HepG2 (cell line): ENCODE data around the gene VEGFA. TPM values are rescaled to one million over a fixed set of nuclear protein-coding genes. Genes with fewer than 3 reads are reported as not detected.

Experiments
- ATRX ChIP-seq: sonication (generic); formaldehyde crosslinking; IDR thresholded peaks from 2 replicates; pipeline ENCODE4 v1.4.0; 2020; ENCODE audit warnings: missing genetic modification reagents, borderline replicate concordance
- EED ChIP-seq: sonication (generic); formaldehyde crosslinking; IDR thresholded peaks from 2 replicates; pipeline ENCODE4 v1.5.0; 2020; ENCODE audit warnings: mild to moderate bottlenecking, missing genetic modification reagents
- ELF4 ChIP-seq: sonication (generic); formaldehyde crosslinking; IDR thresholded peaks from 2 replicates; pipeline ENCODE4 v1.5.0; 2020; ENCODE audit warnings: missing genetic modification reagents, mild to moderate bottlenecking, moderate library complexity, borderline replicate concordance
- ETV5 ChIP-seq: IDR thresholded peaks from 2 replicates; pipeline ENCODE4 v1.6.1; 2018; ENCODE audit warnings: missing biosample characterization, missing genetic modification reagents, inconsistent platforms, borderline replicate concordance
- HMGXB4 ChIP-seq, 2 experiments: sonication (generic) in 1 of 2; formaldehyde crosslinking in 1 of 2; IDR thresholded peaks; 2 replicates each; pipeline versions ENCODE4 v1.4.0 to v1.6.1; 2018 to 2020; ENCODE audit warnings: missing genetic modification reagents in 2 of 2, borderline replicate concordance in 1 of 2, low read depth in 1 of 2, mild to moderate bottlenecking in 1 of 2, missing biosample characterization in 1 of 2
- HOXA3 ChIP-seq: sonication (generic); formaldehyde crosslinking; IDR thresholded peaks from 2 replicates; pipeline ENCODE4 v1.5.0; 2020; ENCODE audit warnings: missing genetic modification reagents
- KDM6A ChIP-seq: IDR thresholded peaks from 2 replicates; pipeline ENCODE4 v1.6.1; 2016; ENCODE audit warnings: low read depth
- MED1 ChIP-seq: sonication (generic); formaldehyde crosslinking; IDR thresholded peaks from 2 replicates; pipeline ENCODE4 v1.4.0; 2020; ENCODE audit warnings: missing genetic modification reagents
- MTA3 ChIP-seq: sonication (generic); formaldehyde crosslinking; IDR thresholded peaks from 2 replicates; pipeline ENCODE4 v1.4.0; 2020; ENCODE audit warnings: missing genetic modification reagents
- MTERF4 ChIP-seq: sonication (generic); formaldehyde crosslinking; IDR thresholded peaks from 2 replicates; pipeline ENCODE4 v1.8.0; 2023; ENCODE audit warnings: mild to moderate bottlenecking, missing genetic modification reagents
- NFKB2 ChIP-seq: sonication (generic); formaldehyde crosslinking; IDR thresholded peaks from 2 replicates; pipeline ENCODE4 v1.4.0; 2020; ENCODE audit warnings: missing genetic modification reagents, borderline replicate concordance
- PAXIP1 ChIP-seq: sonication (generic); formaldehyde crosslinking; conservative IDR thresholded peaks from 2 replicates; pipeline ENCODE4 v1.4.0; 2020; ENCODE audit warnings: mild to moderate bottlenecking, missing genetic modification reagents, moderate library complexity
- PTBP1 ChIP-seq: fragments of 200-400 bp; formaldehyde crosslinking; IDR thresholded peaks from 2 replicates; pipeline ENCODE4 v1.6.1; 2018; ENCODE audit warnings: low read length, low read depth; ENCODE audit not compliant: poor library complexity, severe bottlenecking
- SALL1 ChIP-seq: sonication (generic); formaldehyde crosslinking; IDR thresholded peaks from 2 replicates; pipeline ENCODE4 v1.8.0; 2022; ENCODE audit warnings: mild to moderate bottlenecking, missing genetic modification reagents
- SMAD1 ChIP-seq: sonication (generic); formaldehyde crosslinking; IDR thresholded peaks from 2 replicates; pipeline ENCODE4 v1.4.0; 2020; ENCODE audit warnings: missing genetic modification reagents, low read depth, mild to moderate bottlenecking, borderline replicate concordance
- SPEN ChIP-seq: sonication (generic); formaldehyde crosslinking; IDR thresholded peaks from 2 replicates; pipeline ENCODE4 v1.5.1; 2020; ENCODE audit warnings: low read depth, mild to moderate bottlenecking, missing genetic modification reagents
- TRIM24 ChIP-seq: sonication (generic); formaldehyde crosslinking; IDR thresholded peaks from 2 replicates; pipeline ENCODE4 v1.8.0; 2022; ENCODE audit warnings: mild to moderate bottlenecking, missing genetic modification reagents
- ZBTB38 ChIP-seq: sonication (generic); formaldehyde crosslinking; IDR thresholded peaks from 2 replicates; pipeline ENCODE4 v1.5.1; 2020; ENCODE audit warnings: mild to moderate bottlenecking, missing genetic modification reagents
- ZBTB7B ChIP-seq: sonication (generic); formaldehyde crosslinking; IDR thresholded peaks from 2 replicates; pipeline ENCODE4 v1.4.0; 2020; ENCODE audit warnings: missing genetic modification reagents
- ZC3H13 ChIP-seq: sonication (generic); formaldehyde crosslinking; IDR thresholded peaks from 2 replicates; pipeline ENCODE4 v1.8.1; 2023; ENCODE audit warnings: mild to moderate bottlenecking, missing genetic modification reagents, moderate library complexity
- ZNF264 ChIP-seq: sonication (generic); formaldehyde crosslinking; IDR thresholded peaks from 2 replicates; pipeline ENCODE4 v1.4.0; 2020; ENCODE audit warnings: missing genetic modification reagents
- ZNF549 ChIP-seq: sonication (generic); formaldehyde crosslinking; IDR thresholded peaks from 2 replicates; pipeline ENCODE4 v1.5.0; 2020; ENCODE audit warnings: missing genetic modification reagents
- ZNF607 ChIP-seq: sonication (generic); formaldehyde crosslinking; IDR thresholded peaks from 2 replicates; pipeline ENCODE4 v1.5.1; 2020; ENCODE audit warnings: missing genetic modification reagents, mild to moderate bottlenecking, borderline replicate concordance
- ZNF816 ChIP-seq: sonication (generic); formaldehyde crosslinking; IDR thresholded peaks from 2 replicates; pipeline ENCODE4 v1.8.0; 2022; ENCODE audit warnings: missing genetic modification reagents, mild to moderate bottlenecking, borderline replicate concordance
- polyA plus RNA-seq, 8 experiments: library from polyadenylated mRNA; depleted of rRNA in 3 of 8; stranded (reverse) in 7 of 8; unstranded in 1 of 8; fragments of >200 nt; fragmentation: Illumina TruSeq in 4 of 8; extraction: Trizol in 4 of 8; gene quantifications; 2 replicates each; pipeline versions ENCODE4 v1.2.1 to v1.2.3, GENCODE V29; 2011 to 2016; ENCODE audit warnings: low read depth in 4 of 8, missing spikeins in 1 of 8, mixed read lengths in 1 of 8; ENCODE audit not compliant: insufficient read depth in 1 of 8
- total RNA-seq, 5 experiments: library from RNA; depleted of rRNA; stranded (reverse); fragments of >200 nt; fragmentation: Illumina TruSeq; extraction: Trizol; gene quantifications; 2 replicates each; pipeline ENCODE4 v1.2.3, GENCODE V29; 2016; ENCODE audit warnings: low read depth in 1 of 5

The VEGFA gene
- total and polyA plus RNA-seq, 2 of the 13 experiments (the other 11 are each of a cell fraction or from before 2014, with no cell fraction given) = 68.1 to 629 TPM

- TF ChIP-seq ELF4 (CRISPR knock-in tag) (no peak), SMAD1 (CRISPR knock-in tag) (0 out of 2 replicates have a peak, but pooled peaks have one; percentile 20), EED (CRISPR knock-in tag) (no peak), MTA3 (CRISPR knock-in tag) (no peak), HMGXB4 (CRISPR knock-in tag; IDR thresholded peaks at IDR 0.05; ENCODE audit: borderline replicate concordance in 1 of 2, low read depth in 1 of 2) (peak in 1 of 2 experiments; percentile 36; a peak in 1 of 4 replicates), MTERF4 (no peak), NFKB2 (CRISPR knock-in tag) (no peak), ETV5 (CRISPR knock-in tag) (peak; percentile 74; the same call in 1 of the 2 replicates), SALL1 (CRISPR knock-in tag) (peak; percentile 46), ZNF264 (peak; percentile 88; the same call in 1 of the 2 replicates), PAXIP1 (peak; percentile 57), ZBTB7B (CRISPR knock-in tag) (no peak; the same call in 1 of the 2 replicates), TRIM24 (no peak), SPEN (CRISPR knock-in tag) (peak; percentile 68; the same call in 1 of the 2 replicates), ZBTB38 (CRISPR knock-in tag) (peak; percentile 48; the same call in 1 of the 2 replicates), ZNF549 (CRISPR knock-in tag) (no peak), ZNF607 (no peak), PTBP1 (no peak), ATRX (CRISPR knock-in tag) (no peak), KDM6A (CRISPR knock-in tag) (no peak), ZC3H13 (CRISPR knock-in tag) (no peak), ZNF816 (CRISPR knock-in tag) (no peak), HOXA3 (no peak), MED1 (peak; percentile 71)
Measured at GRCh38 chr6:43767553-43768505, 2.2 kb upstream of the VEGFA start (continued).
